C4-2B (cell line): Measurements from ENCODE around the gene SP2.

ENCODE experiments used
- ZFX ChIP-seq: fragments of 450-650 bp; IDR thresholded peaks from 2 replicates; pipeline ENCODE4 v1.6.1; 2017
- TF ChIP-seq, protein P1 (sequence below): fragments of 450-650 bp; conservative IDR thresholded peaks from 2 replicates; pipeline ENCODE4 v1.5.1; 2017; ENCODE audit warnings: mild to moderate bottlenecking

DNA sequence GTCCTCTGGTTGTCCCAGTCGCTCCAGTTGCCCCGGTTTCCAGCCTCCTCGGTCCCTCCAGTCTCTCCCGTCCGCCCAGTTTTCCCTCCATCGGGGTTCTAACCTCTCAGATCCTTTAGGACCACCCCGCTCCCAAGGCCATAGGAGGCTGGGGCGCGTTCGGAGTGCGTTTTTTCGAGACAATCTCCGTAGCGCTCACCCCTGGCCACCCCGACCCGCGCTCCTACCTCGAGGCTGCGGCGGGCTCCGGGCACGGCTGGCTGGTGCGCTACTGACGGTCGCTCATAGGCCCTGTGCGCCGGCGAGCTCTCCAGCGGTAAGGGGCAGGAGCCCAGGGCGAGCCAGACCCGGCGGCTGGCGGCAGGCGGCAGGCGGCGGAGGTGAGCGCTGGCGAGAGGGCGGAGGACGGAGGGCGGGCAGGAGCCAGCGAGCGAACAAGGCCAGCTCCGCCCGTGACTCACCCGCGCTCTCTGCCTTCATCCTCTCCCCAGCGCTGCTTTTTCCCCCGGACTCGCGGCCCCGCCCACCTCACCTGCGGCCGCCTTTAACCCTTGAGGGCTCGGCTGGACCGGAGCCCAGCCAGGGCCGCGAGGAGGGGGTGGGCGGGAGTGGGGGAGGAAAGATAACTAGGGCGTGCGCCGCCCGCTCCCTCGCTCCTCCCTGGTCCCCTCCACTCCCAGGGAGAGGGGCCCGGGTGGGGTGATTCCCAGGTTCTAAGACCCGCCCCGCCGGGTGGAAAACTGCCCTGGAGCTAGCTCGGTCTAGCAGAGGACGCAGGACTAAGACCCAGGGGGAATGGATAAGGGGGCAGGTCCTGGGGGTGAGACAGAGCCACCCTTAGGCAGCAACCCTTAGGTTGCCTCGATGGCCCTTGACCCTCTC, 45.1 kb upstream of the SP2 start, which contains the start of gene SP6:
- TF ChIP-seq, protein P1, sequence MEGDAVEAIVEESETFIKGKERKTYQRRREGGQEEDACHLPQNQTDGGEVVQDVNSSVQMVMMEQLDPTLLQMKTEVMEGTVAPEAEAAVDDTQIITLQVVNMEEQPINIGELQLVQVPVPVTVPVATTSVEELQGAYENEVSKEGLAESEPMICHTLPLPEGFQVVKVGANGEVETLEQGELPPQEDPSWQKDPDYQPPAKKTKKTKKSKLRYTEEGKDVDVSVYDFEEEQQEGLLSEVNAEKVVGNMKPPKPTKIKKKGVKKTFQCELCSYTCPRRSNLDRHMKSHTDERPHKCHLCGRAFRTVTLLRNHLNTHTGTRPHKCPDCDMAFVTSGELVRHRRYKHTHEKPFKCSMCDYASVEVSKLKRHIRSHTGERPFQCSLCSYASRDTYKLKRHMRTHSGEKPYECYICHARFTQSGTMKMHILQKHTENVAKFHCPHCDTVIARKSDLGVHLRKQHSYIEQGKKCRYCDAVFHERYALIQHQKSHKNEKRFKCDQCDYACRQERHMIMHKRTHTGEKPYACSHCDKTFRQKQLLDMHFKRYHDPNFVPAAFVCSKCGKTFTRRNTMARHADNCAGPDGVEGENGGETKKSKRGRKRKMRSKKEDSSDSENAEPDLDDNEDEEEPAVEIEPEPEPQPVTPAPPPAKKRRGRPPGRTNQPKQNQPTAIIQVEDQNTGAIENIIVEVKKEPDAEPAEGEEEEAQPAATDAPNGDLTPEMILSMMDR: peak; percentile 49
- peak; percentile 62; the same call in 1 of the 2 replicates for TF ChIP-seq ZFX
